ENCODE results near the gene PACRG.

GRCh38 chr6:163200694-163201093, 472.9 kb downstream of the PACRG start:
- no peak for TF ChIP-seq CTCF (IDR thresholded peaks at IDR 0.05)
- TF ChIP-seq EP300 (IDR thresholded peaks at IDR 0.05), result no peak
- no peak for TF ChIP-seq POLR2AphosphoS5 (IDR thresholded peaks at IDR 0.05)
- no peak for TF ChIP-seq POLR2A (IDR thresholded peaks at IDR 0.05)

Measured in upper lobe of left lung (tissue), 4 donors.